ENCODE measurements around the gene IL21R. TPM values are rescaled to one million over a fixed set of nuclear protein-coding genes. Genes with fewer than 3 reads are reported as not detected.

Gene IL21R
- total and polyA plus RNA-seq, 2 donors (not counting 1 experiment from before 2014, with no cell fraction given) = 28.5 to 32.1 TPM

DNA sequence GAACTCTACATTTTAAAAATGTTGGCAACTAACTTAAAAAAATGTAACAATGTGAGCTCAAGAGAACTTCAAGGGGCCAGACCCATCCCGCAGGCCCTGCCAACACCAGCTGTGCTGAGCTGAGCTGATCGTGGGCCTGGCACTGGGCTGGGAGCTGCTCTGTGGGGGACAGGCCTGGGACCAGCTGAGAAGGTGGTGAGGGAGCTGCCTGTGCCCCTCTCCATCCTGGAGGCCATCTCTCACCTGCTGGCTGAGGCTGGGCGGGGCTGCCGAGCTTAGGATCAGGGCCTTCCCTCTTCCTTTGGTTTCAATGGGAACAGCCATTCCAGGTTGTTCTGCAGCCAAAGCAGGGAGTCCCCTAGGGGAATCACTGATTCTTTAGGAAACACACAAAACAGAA lies 58.2 kb downstream of the IL21R start:
- Mint-ChIP-seq H3K4me3 (no peak overlapping the region), H3K27ac (no peak overlapping the region), H3K27me3 (no peaks in the 10 kb centered on the region), H3K4me1 (peaks cover 20% of the 10 kb centered on the region), H3K9me3 (ENCODE audit: insufficient read depth) (no peaks in the 10 kb centered on the region)
- ATAC-seq (ENCODE audit: low read depth) = no peak
- Histone ChIP-seq H3K9me3 (ENCODE audit: control extremely low read depth in 1 of 3, control insufficient read depth in 2 of 3, insufficient read depth in 1 of 3, low read length in 2 of 3) (no peaks in the 10 kb centered on the region), H3K79me2 (ENCODE audit: control insufficient read depth, insufficient read depth, low read length) (peaks cover 6% of the 10 kb centered on the region), H2AFZ (ENCODE audit: insufficient read depth, low read depth, low read length, poor library complexity, severe bottlenecking) (no peak overlapping the region), H3K36me3 (replicated peaks in 1 of 2; ENCODE audit: control extremely low read depth in 1 of 2, control insufficient read depth in 1 of 2, extremely low read depth in 1 of 2, insufficient read depth in 2 of 2, low read length in 1 of 2) (peaks cover 0 to 39% of the 10 kb centered on the region in 2 experiments), H3K27ac (ENCODE audit: low read length in 2 of 2) (no peak overlapping the region), H3K9ac (ENCODE audit: low read length) (no peak overlapping the region), H4K20me1 (ENCODE audit: control insufficient read depth, insufficient read depth, low read length, poor library complexity, severe bottlenecking) (no peaks in the 10 kb centered on the region), H3K4me3 (ENCODE audit: control extremely low read depth in 1 of 5, extremely low read depth in 1 of 5, insufficient read depth in 1 of 5, low read depth in 2 of 5, low read length in 4 of 5) (no peak overlapping the region), H3K4me2 (replicated peaks; ENCODE audit: low read depth, low read length, poor library complexity, severe bottlenecking) (no peak overlapping the region), H3K27me3 (replicated peaks in 1 of 4; ENCODE audit: control extremely low read depth in 1 of 4, control insufficient read depth in 3 of 4, insufficient read depth in 4 of 4, low read length in 3 of 4) (no peaks in the 10 kb centered on the region), H3K4me1 (ENCODE audit: control insufficient read depth in 2 of 2, insufficient read depth in 2 of 2, low read length in 2 of 2) (peaks cover 16 to 20% of the 10 kb centered on the region in 2 donors)
- POLR2A ChIA-PET = no interaction called here
- intact Hi-C loops (cut with micrococcal nuclease) = no loop called here
- TF ChIP-seq, protein P1, sequence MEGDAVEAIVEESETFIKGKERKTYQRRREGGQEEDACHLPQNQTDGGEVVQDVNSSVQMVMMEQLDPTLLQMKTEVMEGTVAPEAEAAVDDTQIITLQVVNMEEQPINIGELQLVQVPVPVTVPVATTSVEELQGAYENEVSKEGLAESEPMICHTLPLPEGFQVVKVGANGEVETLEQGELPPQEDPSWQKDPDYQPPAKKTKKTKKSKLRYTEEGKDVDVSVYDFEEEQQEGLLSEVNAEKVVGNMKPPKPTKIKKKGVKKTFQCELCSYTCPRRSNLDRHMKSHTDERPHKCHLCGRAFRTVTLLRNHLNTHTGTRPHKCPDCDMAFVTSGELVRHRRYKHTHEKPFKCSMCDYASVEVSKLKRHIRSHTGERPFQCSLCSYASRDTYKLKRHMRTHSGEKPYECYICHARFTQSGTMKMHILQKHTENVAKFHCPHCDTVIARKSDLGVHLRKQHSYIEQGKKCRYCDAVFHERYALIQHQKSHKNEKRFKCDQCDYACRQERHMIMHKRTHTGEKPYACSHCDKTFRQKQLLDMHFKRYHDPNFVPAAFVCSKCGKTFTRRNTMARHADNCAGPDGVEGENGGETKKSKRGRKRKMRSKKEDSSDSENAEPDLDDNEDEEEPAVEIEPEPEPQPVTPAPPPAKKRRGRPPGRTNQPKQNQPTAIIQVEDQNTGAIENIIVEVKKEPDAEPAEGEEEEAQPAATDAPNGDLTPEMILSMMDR (IDR thresholded peaks at IDR 0.05) = no peak
- TF ChIP-seq EZH2 (IDR thresholded peaks at IDR 0.05; ENCODE audit: borderline replicate concordance, insufficient read depth, low read depth, low read length, poor library complexity, severe bottlenecking) = no peak
- CTCF ChIA-PET = interaction anchor here (0.9 to 2.9 kb wide), 3 partner anchors 225 to 308 kb away, joined by 3 to 10 read pairs (median 8); no protein-coding TSS in a partner anchor
- no peak for DNase-seq
- WGBS (ENCODE audit: insufficient coverage) = 93% methylated on average over 4 of the region's 4 CpGs

DNA sequence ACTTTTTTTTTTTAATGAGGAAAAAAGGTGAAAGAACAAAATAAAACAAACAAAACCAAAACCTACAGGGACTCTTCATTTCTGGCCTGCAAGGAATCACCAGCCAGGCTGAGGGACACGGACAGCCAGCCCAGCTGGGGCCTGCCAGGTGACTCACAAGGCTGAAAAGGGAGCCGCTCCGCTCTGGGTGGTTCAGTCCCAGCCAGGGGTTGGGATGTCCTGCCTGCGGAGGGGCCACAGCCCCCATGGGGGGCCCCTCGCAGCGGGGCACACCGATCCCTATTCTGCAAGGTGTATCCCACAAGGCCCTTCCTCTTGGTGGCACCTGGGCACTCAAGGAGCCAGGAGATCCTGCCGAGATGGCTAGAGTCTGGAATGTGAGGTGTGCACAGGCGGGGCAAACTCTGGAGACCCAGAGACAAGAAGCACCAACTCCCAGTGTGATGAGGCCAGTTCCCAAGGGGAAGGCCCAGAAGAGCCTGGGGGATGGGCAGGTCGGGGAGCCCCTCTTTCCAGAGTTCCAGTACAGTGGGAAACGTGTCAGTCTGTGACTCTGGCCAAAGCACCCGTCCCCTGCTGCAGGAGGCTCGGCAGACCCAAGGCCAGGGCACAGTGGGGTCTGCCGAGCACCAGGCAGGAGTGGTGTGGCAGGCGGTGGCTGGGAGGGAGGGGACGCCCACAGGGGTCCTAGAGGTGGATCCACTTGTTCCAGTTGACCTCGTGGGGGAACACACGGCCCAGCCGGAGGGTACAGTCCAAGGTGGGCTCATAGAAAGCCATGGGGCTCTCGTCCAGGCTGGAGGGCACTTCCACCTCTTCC lies 58.9 kb downstream of the IL21R start:
- POLR2A ChIA-PET = no interaction called here

More for the DNA sequence above, 58.9 kb downstream of the IL21R start:
- no peak for TF ChIP-seq EZH2 (IDR thresholded peaks at IDR 0.05; ENCODE audit: borderline replicate concordance, insufficient read depth, low read depth, low read length, poor library complexity, severe bottlenecking)
- TF ChIP-seq, protein P1 (IDR thresholded peaks at IDR 0.05) = no peak
- H3K9me3 ChIP-seq (ENCODE audit: control extremely low read depth in 1 of 3, control insufficient read depth in 2 of 3, insufficient read depth in 1 of 3, low read length in 2 of 3) = no peaks in the 10 kb centered on the region
- peaks cover 9 to 14% of the 10 kb centered on the region in 2 donors for H3K4me1 ChIP-seq (ENCODE audit: control insufficient read depth in 2 of 2, insufficient read depth in 2 of 2, low read length in 2 of 2)
- no peak overlapping the region for H2AFZ ChIP-seq (ENCODE audit: insufficient read depth, low read depth, low read length, poor library complexity, severe bottlenecking)
- Mint-ChIP-seq H3K4me3 (no peak overlapping the region), H3K9me3 (ENCODE audit: insufficient read depth) (no peaks in the 10 kb centered on the region), H3K27me3 (no peaks in the 10 kb centered on the region), H3K27ac (no peak overlapping the region), H3K4me1 (peaks cover 13% of the 10 kb centered on the region)
- CTCF ChIA-PET = interaction anchor here (0.9 kb wide), 1 partner anchor 309 kb away, joined by 3 read pairs; no protein-coding TSS in a partner anchor
- DNase-seq (no peak), ATAC-seq (ENCODE audit: low read depth) (no peak)
- no peak overlapping the region for H3K4me3 ChIP-seq (ENCODE audit: control extremely low read depth in 1 of 5, extremely low read depth in 1 of 5, insufficient read depth in 1 of 5, low read depth in 2 of 5, low read length in 4 of 5)
- no peaks in the 10 kb centered on the region for H4K20me1 ChIP-seq (ENCODE audit: control insufficient read depth, insufficient read depth, low read length, poor library complexity, severe bottlenecking)
- H3K27me3 ChIP-seq (replicated peaks in 1 of 4; ENCODE audit: control extremely low read depth in 1 of 4, control insufficient read depth in 3 of 4, insufficient read depth in 4 of 4, low read length in 3 of 4) = no peaks in the 10 kb centered on the region
- 91% methylated on average over 18 of the region's 20 CpGs for WGBS (ENCODE audit: insufficient coverage)
- H3K36me3 ChIP-seq (replicated peaks in 1 of 2; ENCODE audit: control extremely low read depth in 1 of 2, control insufficient read depth in 1 of 2, extremely low read depth in 1 of 2, insufficient read depth in 2 of 2, low read length in 1 of 2) = peaks cover 0 to 41% of the 10 kb centered on the region in 2 experiments
- intact Hi-C loops (cut with micrococcal nuclease) = no loop called here
- no peak overlapping the region for H3K4me2 ChIP-seq (replicated peaks; ENCODE audit: low read depth, low read length, poor library complexity, severe bottlenecking)
- H3K79me2 ChIP-seq (ENCODE audit: control insufficient read depth, insufficient read depth, low read length) = peaks cover 6% of the 10 kb centered on the region
- H3K27ac ChIP-seq (ENCODE audit: low read length in 2 of 2) = no peak overlapping the region
- H3K9ac ChIP-seq (ENCODE audit: low read length) = no peak overlapping the region
